Mesenchymal stem cell (in vitro differentiated cells and primary cell): ENCODE data around the gene VASP.

Experiments used
- DNase-seq: peaks from one replicate; pipeline ENCODE4 v3.0.0-alpha.2; 2013
- H2AFZ ChIP-seq: one replicate; pipeline ENCODE4 v1.6.1; 2013; ENCODE audit warnings: low read depth, mild to moderate bottlenecking, control low read depth, inconsistent platforms, low read length, moderate library complexity
- H2AK5ac ChIP-seq: 2 replicates; pipeline ENCODE4 v1.6.1; 2013; ENCODE audit warnings: low read length, moderate library complexity, mild to moderate bottlenecking, inconsistent platforms; ENCODE audit not compliant: severe bottlenecking
- H2BK120ac ChIP-seq: one replicate; pipeline ENCODE4 v1.6.1; 2013; ENCODE audit warnings: low read depth, mild to moderate bottlenecking, inconsistent platforms, low read length, moderate library complexity
- H2BK12ac ChIP-seq, 2 experiments: one replicate each; pipeline ENCODE4 v1.6.1; 2013; ENCODE audit warnings: inconsistent platforms in 2 of 2, low read length in 2 of 2, mild to moderate bottlenecking in 2 of 2, moderate library complexity in 2 of 2, control low read depth in 1 of 2
- H2BK15ac ChIP-seq: one replicate; pipeline ENCODE4 v1.6.1; 2013; ENCODE audit warnings: mild to moderate bottlenecking, low read depth, inconsistent platforms; ENCODE audit not compliant: poor library complexity, severe bottlenecking
- H2BK5ac ChIP-seq: 2 replicates; pipeline ENCODE4 v1.6.1; 2013; ENCODE audit warnings: low read depth, mild to moderate bottlenecking, low read length, control low read depth, inconsistent platforms; ENCODE audit not compliant: poor library complexity, severe bottlenecking
- H3K14ac ChIP-seq, 2 experiments: one replicate each; pipeline ENCODE4 v1.6.1; 2013; ENCODE audit warnings: inconsistent platforms in 2 of 2, low read length in 2 of 2, control low read depth in 1 of 2, mild to moderate bottlenecking in 1 of 2, moderate library complexity in 1 of 2
- H3K18ac ChIP-seq, 2 experiments: one replicate each; pipeline ENCODE4 v1.6.1; 2013; ENCODE audit warnings: inconsistent platforms in 2 of 2, low read length in 2 of 2, control low read depth in 1 of 2, low read depth in 1 of 2, mild to moderate bottlenecking in 1 of 2
- H3K23ac ChIP-seq, 2 experiments: one replicate each; pipeline ENCODE4 v1.6.1; 2013; ENCODE audit warnings: inconsistent platforms in 2 of 2, low read length in 2 of 2, mild to moderate bottlenecking in 2 of 2, moderate library complexity in 2 of 2, control low read depth in 1 of 2
- H3K27ac ChIP-seq: 2 replicates; pipeline ENCODE4 v1.5.1; 2013; ENCODE audit warnings: mild to moderate bottlenecking, moderate library complexity, low read length, control low read depth, inconsistent platforms; ENCODE audit not compliant: poor library complexity, severe bottlenecking
- H3K27me3 ChIP-seq, 2 experiments: 2 replicates each; pipeline versions ENCODE4 v1.6.1 to v1.7.0; 2013; ENCODE audit warnings: low read length in 2 of 2, mild to moderate bottlenecking in 2 of 2, moderate library complexity in 2 of 2, control low read depth in 1 of 2, inconsistent platforms in 1 of 2; ENCODE audit not compliant: control insufficient read depth in 1 of 2, insufficient read depth in 1 of 2
- H3K36me3 ChIP-seq, 2 experiments: 2 replicates each; pipeline versions ENCODE4 v1.6.1 to v1.7.0; 2013; ENCODE audit warnings: low read length in 2 of 2, control low read depth in 1 of 2, inconsistent platforms in 1 of 2, low read depth in 1 of 2, mild to moderate bottlenecking in 1 of 2; ENCODE audit not compliant: insufficient read depth in 2 of 2, control insufficient read depth in 1 of 2
- H3K4ac ChIP-seq, 2 experiments: one replicate each; pipeline ENCODE4 v1.6.1; 2013; ENCODE audit warnings: inconsistent platforms in 2 of 2, low read length in 2 of 2, mild to moderate bottlenecking in 2 of 2, moderate library complexity in 2 of 2, control low read depth in 1 of 2, low read depth in 1 of 2
- H3K4me1 ChIP-seq: 2 replicates; pipeline ENCODE4 v1.6.1; 2013; ENCODE audit warnings: low read depth, low read length, control low read depth; ENCODE audit not compliant: control insufficient read depth, insufficient read depth
- H3K4me2 ChIP-seq: 2 replicates; pipeline ENCODE4 v1.6.1; 2013; ENCODE audit warnings: low read length, mild to moderate bottlenecking, inconsistent platforms; ENCODE audit not compliant: poor library complexity, severe bottlenecking
- H3K4me3 ChIP-seq, 2 experiments: 2 replicates each; pipeline versions ENCODE4 v1.5.1 to v1.7.0; 2013; ENCODE audit warnings: low read length in 2 of 2, mild to moderate bottlenecking in 2 of 2, control low read depth in 1 of 2, low read depth in 1 of 2; ENCODE audit not compliant: insufficient read depth in 1 of 2
- H3K79me1 ChIP-seq: replicated peaks from 2 replicates; pipeline ENCODE4 v1.6.1; 2013; ENCODE audit warnings: mild to moderate bottlenecking, control low read depth, low read length, inconsistent platforms; ENCODE audit not compliant: poor library complexity, severe bottlenecking
- H3K9ac ChIP-seq: 2 replicates; pipeline ENCODE4 v1.7.0; 2013; ENCODE audit warnings: mild to moderate bottlenecking, low read length, moderate library complexity
- H3K9me3 ChIP-seq: 2 replicates; pipeline ENCODE4 v1.7.0; 2013; ENCODE audit warnings: mild to moderate bottlenecking, low read length; ENCODE audit not compliant: control insufficient read depth
- H4K8ac ChIP-seq: one replicate; pipeline ENCODE4 v1.6.1; 2013; ENCODE audit warnings: inconsistent platforms, mild to moderate bottlenecking, low read length, moderate library complexity
- H4K91ac ChIP-seq: one replicate; pipeline ENCODE4 v1.6.1; 2013; ENCODE audit warnings: mild to moderate bottlenecking, low read length, inconsistent platforms
- WGBS: methylation state at CpG from one replicate; pipeline ENCODE4 v1.1.7; 2013; ENCODE audit warnings: mixed read lengths; 5-methylcytosine and 5-hydroxymethylcytosine counted together

Gene VASP

DNA sequence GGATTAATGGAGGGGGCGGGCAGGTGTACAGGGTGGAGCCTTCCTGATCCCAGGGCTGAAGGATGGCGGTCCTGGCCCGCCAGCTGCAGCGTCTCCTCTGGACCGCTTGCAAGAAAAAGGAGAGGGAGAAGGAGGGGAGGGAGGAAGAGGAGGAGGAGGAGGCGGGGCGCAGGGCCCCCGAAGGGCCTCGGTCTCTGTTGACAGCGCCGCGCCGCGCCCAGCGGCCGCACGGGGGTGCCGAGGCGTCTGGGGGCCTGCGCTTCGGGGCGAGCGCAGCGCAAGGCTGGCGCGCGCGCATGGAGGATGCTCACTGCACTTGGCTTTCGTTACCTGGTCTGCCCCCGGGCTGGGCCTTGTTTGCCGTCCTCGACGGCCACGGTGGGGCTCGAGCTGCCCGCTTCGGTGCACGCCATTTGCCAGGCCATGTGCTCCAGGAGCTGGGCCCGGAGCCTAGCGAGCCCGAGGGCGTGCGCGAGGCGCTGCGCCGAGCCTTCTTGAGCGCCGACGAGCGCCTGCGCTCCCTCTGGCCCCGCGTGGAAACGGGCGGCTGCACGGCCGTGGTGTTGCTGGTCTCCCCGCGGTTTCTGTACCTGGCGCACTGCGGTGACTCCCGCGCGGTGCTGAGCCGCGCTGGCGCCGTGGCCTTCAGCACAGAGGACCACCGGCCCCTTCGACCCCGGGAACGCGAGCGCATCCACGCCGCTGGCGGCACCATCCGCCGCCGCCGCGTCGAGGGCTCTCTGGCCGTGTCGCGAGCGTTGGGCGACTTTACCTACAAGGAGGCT is 8.7 kb upstream of the VASP start, which contains the start of gene PPM1N:
PPM1N (plus strand) TSS at position 33 of the 785 bp plus-strand sequence; CDS start at position 63, 30 bp downstream.
- Histone ChIP-seq H2BK120ac (no peak within 1 kb of the TSS), H3K27ac (no peak within 1 kb of the TSS), H3K9ac (peak within 1 kb of the TSS; percentile 41), H2BK15ac (peak within 1 kb of the TSS; percentile 54), H2BK12ac (peak within 1 kb of the TSS in 1 of 2 experiments; percentile 37), H3K4me2 (peak within 1 kb of the TSS; percentile 72), H4K8ac (peak within 1 kb of the TSS; percentile 51), H2BK5ac (no peak within 1 kb of the TSS), H3K4ac (no peak within 1 kb of the TSS), H3K27me3 (peaks cover 31 to 39% of the 10 kb centered on the region in 2 experiments), H3K18ac (peak within 1 kb of the TSS; percentile 29), H3K23ac (peak within 1 kb of the TSS in 1 of 2 experiments; percentile 48), H3K14ac (peak within 1 kb of the TSS in 1 of 2 experiments; percentile 36), H3K36me3 (peaks cover 0 to 7% of the 10 kb centered on the region in 2 experiments), H2AFZ (no peak within 1 kb of the TSS), H3K9me3 (no peaks in the 10 kb centered on the region), H3K79me1 (no peaks in the 10 kb centered on the region), H2AK5ac (no peak within 1 kb of the TSS), H3K4me3 (peak within 1 kb of the TSS; percentile 30 to 72), H4K91ac (no peak within 1 kb of the TSS), H3K4me1 (peaks cover 22% of the 10 kb centered on the region)
- WGBS: 3% methylated on average over 66 of the region's 89 CpGs
- peak; percentile 51 for DNase-seq

DNA sequence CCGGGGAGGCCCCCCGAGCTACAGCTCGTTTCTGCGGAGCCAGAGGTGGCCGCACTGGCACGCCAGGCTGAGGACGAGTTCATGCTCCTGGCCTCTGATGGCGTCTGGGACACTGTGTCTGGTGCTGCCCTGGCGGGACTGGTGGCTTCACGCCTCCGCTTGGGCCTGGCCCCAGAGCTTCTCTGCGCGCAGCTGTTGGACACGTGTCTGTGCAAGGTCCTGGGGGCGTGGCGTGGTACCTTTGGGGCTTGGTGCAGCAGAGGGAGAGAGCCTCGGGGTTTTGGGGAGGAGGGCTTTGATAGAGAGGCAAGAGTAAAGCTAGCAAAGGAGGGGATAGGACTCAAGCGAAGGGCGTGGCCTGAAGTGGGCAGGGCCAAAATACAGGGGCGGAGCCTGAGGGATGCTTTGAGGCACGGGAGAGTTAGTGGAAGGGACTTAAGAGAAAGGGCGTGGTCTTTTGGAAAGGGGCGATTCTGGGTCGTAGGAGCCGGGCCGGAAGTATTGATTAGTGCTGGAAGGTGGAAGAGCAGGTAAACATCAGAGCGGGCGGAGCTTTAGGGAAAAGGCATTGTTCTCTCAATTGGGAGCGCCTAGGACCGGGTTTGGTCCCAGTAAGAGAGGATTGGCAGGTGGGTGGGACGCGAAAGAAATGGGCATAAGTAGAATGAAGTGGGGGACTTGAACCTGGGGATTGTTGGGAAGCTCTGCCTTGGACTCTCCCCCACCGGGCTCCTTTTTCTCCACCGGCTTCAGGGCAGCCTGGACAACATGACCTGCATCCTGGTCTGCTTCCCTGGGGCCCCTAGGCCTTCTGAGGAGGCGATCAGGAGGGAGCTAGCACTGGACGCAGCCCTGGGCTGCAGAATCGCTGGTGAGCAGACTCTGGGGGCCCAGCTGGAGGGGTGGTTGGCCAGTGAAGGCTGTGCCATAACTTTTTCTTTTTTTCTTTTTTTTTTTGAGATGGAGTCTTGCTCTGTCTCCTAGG is 7.8 kb upstream of the VASP start:
- H3K36me3 ChIP-seq: peaks cover 0 to 2% of the 10 kb centered on the region in 2 experiments
- H4K8ac ChIP-seq: no peak overlapping the region
- H3K9ac ChIP-seq: no peak overlapping the region
- H3K14ac ChIP-seq: peak overlapping the region in 1 of 2 experiments; percentile 36
- H3K4me1 ChIP-seq: peaks cover 22% of the 10 kb centered on the region
- peak overlapping the region; percentile 44 for H3K4me2 ChIP-seq
- H2BK120ac ChIP-seq: no peak overlapping the region
- no peaks in the 10 kb centered on the region for H3K9me3 ChIP-seq
- no peak overlapping the region for H2BK12ac ChIP-seq
- H3K79me1 ChIP-seq: no peaks in the 10 kb centered on the region
- H3K27me3 ChIP-seq: peaks cover 31 to 39% of the 10 kb centered on the region in 2 experiments
- peak; percentile 44 for DNase-seq
- H3K27ac ChIP-seq: no peak overlapping the region
- no peak overlapping the region for H3K4me3 ChIP-seq
- no peak overlapping the region for H2AK5ac ChIP-seq
- no peak overlapping the region for H2BK5ac ChIP-seq
- H3K4ac ChIP-seq: no peak overlapping the region
- 14% methylated on average over 37 of the region's 37 CpGs for WGBS
- no peak overlapping the region for H2AFZ ChIP-seq
- no peak overlapping the region for H4K91ac ChIP-seq
- H3K23ac ChIP-seq: peak overlapping the region in 1 of 2 experiments; percentile 48
- H3K18ac ChIP-seq: no peak overlapping the region
- no peak overlapping the region for H2BK15ac ChIP-seq

DNA sequence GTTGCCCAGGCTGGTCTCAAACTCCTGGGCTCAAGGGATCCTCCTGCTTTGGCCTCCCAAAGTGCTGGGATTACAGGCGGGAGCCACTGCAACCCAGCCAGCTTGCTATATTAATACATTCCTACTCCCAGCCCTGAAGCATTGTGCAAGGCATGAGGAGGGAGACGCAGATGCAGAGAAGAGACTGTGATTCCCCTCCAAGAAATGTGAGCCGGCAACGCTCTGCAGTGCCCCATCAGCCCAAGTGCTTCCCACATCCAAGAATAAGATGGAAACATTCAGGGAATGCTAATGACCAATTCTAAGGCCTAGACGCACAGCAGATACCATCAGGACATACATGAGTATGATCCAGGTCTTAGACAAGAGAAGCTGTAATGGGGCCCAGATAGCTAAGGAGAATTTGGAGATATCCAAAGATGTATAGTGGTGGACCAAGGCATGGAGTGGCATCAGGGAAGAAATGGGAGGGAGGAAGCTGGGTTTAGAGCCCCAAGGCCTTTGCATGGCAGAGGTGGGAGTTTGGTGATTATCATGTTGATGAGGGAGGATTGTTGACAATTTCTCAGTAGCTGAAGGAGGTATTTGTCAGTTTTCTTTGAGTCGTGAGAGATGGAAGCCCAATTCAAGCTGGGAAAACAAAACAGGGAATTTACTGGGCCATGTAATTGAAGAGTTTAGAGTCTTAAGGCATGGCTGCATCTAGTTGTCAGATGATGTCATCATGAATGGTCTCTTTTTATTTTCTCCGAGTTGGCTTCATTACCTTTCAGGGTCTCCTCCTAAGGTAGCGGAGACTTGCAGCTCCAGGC is 6.2 kb upstream of the VASP start:
- Histone ChIP-seq H3K4me2 (no peak overlapping the region), H3K27ac (no peak overlapping the region), H3K23ac (no peak overlapping the region), H3K4me1 (peaks cover 25% of the 10 kb centered on the region), H3K4me3 (no peak overlapping the region), H3K18ac (no peak overlapping the region), H2BK5ac (no peak overlapping the region), H3K9me3 (no peaks in the 10 kb centered on the region), H2AFZ (no peak overlapping the region), H2BK120ac (no peak overlapping the region), H2BK12ac (no peak overlapping the region), H3K4ac (no peak overlapping the region), H3K14ac (no peak overlapping the region), H3K27me3 (peaks cover 24 to 32% of the 10 kb centered on the region in 2 experiments), H2BK15ac (no peak overlapping the region), H4K8ac (no peak overlapping the region), H2AK5ac (no peak overlapping the region), H4K91ac (no peak overlapping the region), H3K36me3 (no peaks in the 10 kb centered on the region), H3K9ac (no peak overlapping the region), H3K79me1 (peaks cover 2% of the 10 kb centered on the region)
- DNase-seq: no peak
- WGBS: 75% methylated on average over 8 of the region's 8 CpGs
